ENCODE results near the gene B3GALNT1. TPM values are rescaled to one million over a fixed set of nuclear protein-coding genes. Genes with fewer than 3 reads are reported as not detected.

B3GALNT1 gene
- total RNA-seq, 4 donors from 2014 or later: 0.77 to 85.1 (median 14.8) TPM

DNA sequence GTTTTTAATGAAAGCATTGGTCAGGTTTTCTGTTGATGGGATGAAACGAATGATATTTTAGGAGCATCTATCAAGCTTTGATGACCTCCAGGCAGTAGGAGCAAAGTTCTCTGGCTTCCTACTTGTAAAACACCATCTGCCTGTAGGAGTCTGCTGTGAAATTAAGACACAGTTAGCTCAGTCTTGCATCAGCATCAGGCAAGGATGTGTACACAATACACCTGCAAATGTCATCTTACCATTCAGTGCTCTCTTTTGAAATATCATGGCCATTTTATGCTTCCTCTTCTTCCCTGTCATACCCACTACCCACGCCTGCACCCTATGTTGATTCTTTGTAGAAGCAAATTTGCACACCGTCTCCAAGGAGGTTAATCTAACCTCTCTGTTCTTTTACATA, 38.2 kb downstream of the B3GALNT1 start:
- Histone ChIP-seq H3K4me1 (no peaks in the 10 kb centered on the region), H3K4me3 (no peak overlapping the region), H3K27me3 (no peaks in the 10 kb centered on the region), H3K36me3 (no peaks in the 10 kb centered on the region), H3K27ac (no peak overlapping the region), H3K9me3 (no peaks in the 10 kb centered on the region)
- no peak for DNase-seq
- TF ChIP-seq POLR2A (IDR thresholded peaks at IDR 0.05): no peak
- TF ChIP-seq, protein P1, sequence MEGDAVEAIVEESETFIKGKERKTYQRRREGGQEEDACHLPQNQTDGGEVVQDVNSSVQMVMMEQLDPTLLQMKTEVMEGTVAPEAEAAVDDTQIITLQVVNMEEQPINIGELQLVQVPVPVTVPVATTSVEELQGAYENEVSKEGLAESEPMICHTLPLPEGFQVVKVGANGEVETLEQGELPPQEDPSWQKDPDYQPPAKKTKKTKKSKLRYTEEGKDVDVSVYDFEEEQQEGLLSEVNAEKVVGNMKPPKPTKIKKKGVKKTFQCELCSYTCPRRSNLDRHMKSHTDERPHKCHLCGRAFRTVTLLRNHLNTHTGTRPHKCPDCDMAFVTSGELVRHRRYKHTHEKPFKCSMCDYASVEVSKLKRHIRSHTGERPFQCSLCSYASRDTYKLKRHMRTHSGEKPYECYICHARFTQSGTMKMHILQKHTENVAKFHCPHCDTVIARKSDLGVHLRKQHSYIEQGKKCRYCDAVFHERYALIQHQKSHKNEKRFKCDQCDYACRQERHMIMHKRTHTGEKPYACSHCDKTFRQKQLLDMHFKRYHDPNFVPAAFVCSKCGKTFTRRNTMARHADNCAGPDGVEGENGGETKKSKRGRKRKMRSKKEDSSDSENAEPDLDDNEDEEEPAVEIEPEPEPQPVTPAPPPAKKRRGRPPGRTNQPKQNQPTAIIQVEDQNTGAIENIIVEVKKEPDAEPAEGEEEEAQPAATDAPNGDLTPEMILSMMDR (IDR thresholded peaks at IDR 0.05): no peak
- intact Hi-C loops (cut with DNase I; ENCODE audit: low total_unique reads): no loop called here

DNA sequence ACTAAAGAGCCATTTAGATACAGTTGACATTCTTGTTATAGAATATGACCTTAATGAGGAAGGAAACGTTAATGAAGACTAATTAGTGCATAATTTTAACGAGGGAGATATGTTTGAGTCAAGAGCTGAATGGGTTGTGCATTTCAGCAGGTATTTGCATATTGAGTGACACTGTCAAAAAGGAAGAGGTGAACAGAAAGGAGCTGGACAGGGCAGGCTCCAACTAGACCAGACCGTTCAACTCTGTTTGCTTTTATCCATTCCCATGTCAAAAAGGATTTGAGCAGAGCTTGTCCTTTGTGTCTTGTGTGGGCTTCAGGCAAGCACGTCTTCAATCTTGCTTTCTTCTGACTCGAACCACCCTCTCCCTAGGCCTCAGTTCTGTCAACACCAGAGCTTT, 40.7 kb downstream of the B3GALNT1 start:
- no peak overlapping the region for H3K4me3 ChIP-seq
- no peak overlapping the region for H3K27ac ChIP-seq
- H3K36me3 ChIP-seq: no peaks in the 10 kb centered on the region
- TF ChIP-seq POLR2A (IDR thresholded peaks at IDR 0.05): no peak
- TF ChIP-seq, protein P1 (IDR thresholded peaks at IDR 0.05): no peak
- H3K27me3 ChIP-seq: no peaks in the 10 kb centered on the region
- DNase-seq: no peak
- intact Hi-C loops (cut with DNase I; ENCODE audit: low total_unique reads): no loop called here
- H3K9me3 ChIP-seq: no peaks in the 10 kb centered on the region
- no peaks in the 10 kb centered on the region for H3K4me1 ChIP-seq

DNA sequence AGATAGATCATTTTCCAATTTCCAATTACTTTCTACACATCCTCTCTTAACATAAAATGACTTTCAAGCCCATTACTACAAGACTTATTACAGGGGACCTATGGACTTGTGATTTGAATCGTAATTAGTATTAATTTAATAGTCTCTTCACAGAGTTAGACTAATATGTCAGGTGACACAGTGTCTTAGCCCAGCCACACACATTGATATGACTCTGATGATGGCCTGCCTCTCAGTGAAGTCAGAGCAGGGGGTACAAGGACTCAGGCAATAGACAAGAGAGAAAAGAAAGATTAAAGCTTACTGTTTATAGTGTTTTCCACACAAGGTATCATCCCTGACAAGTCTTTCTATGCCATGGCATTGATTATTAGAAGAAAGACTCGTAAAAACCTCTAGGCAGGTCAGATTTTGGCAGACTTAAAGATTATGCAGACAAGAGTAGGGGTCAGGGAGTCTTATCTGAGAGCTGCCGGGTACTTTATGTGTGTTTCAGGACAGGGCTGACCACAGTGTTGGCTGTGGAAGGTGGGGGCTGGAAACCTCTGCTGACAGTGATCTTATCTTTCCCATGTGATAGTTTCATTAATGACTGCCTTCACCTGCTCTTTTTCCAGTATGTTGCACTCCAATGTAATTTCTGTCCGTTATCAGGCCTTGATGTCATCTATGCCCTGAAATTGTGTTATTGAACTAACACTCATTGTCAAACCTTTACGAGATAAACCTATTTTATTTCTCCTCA, 50.1 kb downstream of the B3GALNT1 start:
- Histone ChIP-seq H3K36me3 (no peaks in the 10 kb centered on the region), H3K9me3 (no peaks in the 10 kb centered on the region), H3K4me3 (no peak overlapping the region), H3K27me3 (no peaks in the 10 kb centered on the region), H3K27ac (no peak overlapping the region), H3K4me1 (no peaks in the 10 kb centered on the region)
- TF ChIP-seq, protein P1 (IDR thresholded peaks at IDR 0.05): no peak
- no peak for TF ChIP-seq POLR2A (IDR thresholded peaks at IDR 0.05)
- intact Hi-C loops (cut with DNase I; ENCODE audit: low total_unique reads): no loop called here
- no peak for DNase-seq

DNA sequence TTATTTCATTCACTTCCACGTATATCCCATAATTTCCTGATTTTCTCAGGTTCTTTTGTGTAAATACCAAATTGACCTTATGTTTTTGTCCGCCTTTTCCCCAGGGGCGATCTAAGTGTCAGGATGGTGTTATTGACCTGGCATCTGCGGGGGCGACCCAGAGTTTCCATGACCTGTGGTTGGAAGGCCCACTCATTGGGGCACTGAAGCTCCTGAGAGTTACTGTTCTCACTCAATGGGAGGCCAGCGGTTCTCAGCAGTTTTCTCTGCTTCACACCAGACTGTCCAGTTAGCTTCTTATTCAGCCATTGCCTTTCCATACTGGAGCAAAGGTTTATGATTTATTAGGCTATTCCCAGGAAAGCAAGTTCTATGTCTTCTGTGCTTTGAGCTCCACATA, 53.3 kb downstream of the B3GALNT1 start:
- Histone ChIP-seq H3K9me3 (no peaks in the 10 kb centered on the region), H3K36me3 (no peaks in the 10 kb centered on the region), H3K27ac (no peak overlapping the region), H3K4me3 (no peak overlapping the region), H3K27me3 (no peaks in the 10 kb centered on the region), H3K4me1 (no peaks in the 10 kb centered on the region)
- TF ChIP-seq POLR2A (IDR thresholded peaks at IDR 0.05): no peak
- TF ChIP-seq, protein P1 (IDR thresholded peaks at IDR 0.05): no peak
- no peak for DNase-seq
- intact Hi-C loops (cut with DNase I; ENCODE audit: low total_unique reads): no loop called here

DNA sequence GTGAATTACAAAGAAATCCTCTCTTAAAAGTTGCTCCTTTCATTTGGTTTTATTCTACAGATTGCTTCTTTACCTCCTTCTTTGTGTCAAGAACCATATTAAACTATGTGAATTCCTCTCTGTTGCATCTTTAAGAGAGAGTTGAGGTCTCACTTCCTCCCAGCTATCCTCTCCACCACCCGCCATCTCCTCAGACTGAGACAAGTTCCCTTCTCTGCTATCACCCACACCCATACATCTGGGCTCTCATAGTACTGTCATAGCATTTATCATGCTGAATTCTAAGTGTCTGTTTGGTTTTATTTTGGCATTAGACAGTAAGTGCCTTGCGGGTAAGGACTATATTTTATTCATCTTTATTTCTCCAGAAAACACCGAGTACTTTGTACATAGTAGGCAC, 54.2 kb downstream of the B3GALNT1 start:
- no peak overlapping the region for H3K4me3 ChIP-seq
- no peaks in the 10 kb centered on the region for H3K27me3 ChIP-seq
- no peak overlapping the region for H3K27ac ChIP-seq
- intact Hi-C loops (cut with DNase I; ENCODE audit: low total_unique reads): no loop called here
- DNase-seq: no peak
- no peaks in the 10 kb centered on the region for H3K4me1 ChIP-seq
- no peak for TF ChIP-seq POLR2A (IDR thresholded peaks at IDR 0.05)
- TF ChIP-seq, protein P1 (IDR thresholded peaks at IDR 0.05): no peak
- H3K36me3 ChIP-seq: no peaks in the 10 kb centered on the region
- H3K9me3 ChIP-seq: no peaks in the 10 kb centered on the region

Measured in uterus (tissue), 4 donors.